IPS-NIHi7 (cell line): Measurements from ENCODE around the gene PPP1CA.
A peak's percentile ranks its signal among the peaks of the same experiment; 100 is the strongest.

Source experiments
- DNase-seq: peaks from one replicate; pipeline ENCODE4 v3.0.0; 2012; ENCODE audit warnings: mixed read lengths; ENCODE audit errors: extremely low spot score

Gene PPP1CA

DNA sequence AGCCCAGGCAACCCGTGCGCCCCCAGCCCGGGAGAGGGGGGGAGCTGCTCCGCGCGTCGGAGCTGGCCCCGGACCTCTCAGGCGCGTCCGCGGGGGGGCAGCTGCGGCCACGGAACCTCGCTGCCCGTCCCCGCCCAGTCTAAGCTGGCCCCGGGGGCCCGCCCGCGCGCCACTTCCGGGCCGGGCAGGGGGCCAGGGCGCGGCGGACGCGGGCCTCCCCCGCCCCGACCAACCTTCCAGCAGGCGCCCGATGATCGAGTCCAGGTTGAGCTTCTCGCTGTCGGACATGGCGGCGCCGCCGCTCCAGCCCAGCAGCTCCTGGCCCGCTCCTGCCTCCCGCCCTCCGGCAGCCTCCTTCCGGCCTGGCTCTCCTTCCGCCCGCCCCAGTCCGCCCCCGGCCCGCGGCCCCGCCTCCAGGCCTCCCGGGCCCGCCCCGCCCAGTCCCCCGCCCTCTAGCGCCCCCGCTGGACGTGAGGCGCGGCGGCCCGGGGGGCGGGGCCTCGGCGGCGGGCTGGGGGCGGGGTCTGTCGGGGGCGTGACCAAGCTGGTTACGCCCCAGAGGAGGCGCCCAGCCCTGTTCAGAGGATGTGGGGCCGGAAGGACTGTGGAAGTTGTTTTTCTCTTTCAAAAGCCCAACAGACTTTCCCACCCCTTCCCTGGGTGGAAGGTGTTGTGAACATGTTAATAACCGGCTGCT, at the start of gene PPP1CA:
Gene PPP1CA, minus strand, starts transcription at position 364 of the 697 bp plus-strand sequence. Its CDS starts 76 bp downstream, at position 288.
- DNase-seq: peak; percentile 98

DNA sequence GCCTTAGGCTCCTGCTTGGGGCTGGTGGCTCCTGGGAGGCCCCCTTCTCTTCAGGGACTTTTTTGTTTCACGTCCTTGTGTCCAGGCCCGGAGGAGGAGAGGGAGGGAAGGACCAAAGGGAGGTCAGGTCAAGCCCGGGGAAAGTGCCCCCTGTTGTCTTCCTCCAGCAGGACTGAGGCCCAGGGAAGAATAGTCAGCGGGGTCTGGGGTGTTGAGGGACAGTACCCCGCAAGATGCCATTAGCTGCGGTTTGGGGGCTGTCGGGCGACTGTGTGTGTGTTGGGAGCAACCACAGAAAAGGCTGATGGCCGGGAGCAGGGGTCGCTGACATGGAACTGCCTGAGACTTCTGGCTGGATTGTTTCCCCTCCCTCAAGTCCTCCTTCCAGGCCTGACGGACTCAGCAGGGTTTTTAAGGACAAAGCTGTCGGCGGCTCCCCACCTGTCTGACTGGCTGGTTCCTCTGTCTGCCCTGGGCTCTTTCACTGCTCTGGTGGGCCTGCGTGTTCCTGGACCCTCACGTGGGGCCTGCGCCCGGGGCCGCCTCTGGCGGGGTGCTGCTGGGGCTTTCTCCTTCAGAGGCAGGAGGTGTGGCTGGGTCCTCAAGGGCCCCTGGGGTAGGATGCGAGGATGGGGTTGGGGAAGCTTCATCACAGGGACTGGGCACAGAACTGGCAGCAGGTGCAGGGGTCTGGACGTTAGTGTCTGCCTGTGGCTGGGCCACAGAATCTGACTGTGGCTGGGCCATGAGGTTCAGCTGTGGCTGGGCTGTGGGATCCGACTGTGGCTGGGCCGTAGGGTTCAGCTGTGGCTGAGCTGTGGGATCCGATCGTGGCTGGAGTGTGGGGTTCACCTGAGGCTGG, 49.4 kb upstream of the PPP1CA start:
- no peak for DNase-seq

DNA sequence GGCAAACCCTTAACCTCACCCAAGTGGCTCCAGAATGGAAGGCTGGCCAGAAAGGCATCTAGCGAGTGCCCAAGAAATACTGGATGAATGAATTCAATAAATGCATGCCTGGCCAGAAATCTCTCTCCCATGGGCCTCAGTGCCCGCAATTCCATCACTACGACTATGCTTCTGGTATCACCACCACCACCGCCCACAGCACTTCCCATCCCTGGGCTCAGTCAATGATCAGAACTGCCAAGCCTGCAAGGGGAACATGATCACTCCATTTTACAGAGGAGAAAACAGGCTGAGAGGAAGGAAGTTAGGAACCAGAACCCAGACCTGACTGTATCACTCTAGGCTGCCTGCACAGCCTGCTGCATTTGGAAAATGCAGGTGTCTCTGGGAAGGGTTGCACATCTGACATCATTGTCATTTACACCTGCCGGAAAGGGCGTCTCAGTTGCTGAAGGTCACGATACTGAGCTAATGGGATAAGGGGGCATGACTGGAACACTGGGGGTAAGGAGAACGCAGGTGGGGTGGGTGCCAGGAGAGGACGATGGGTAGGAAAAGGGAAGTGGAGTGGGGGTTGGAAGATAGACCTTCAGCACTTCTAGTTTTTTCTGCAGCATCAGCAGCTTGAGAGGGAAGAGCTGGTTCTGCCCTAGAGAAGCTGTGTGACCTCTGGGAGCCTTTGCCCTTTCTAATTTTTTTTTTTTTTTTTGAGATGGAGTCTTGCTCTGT, 47.6 kb upstream of the PPP1CA start:
- DNase-seq: no peak

DNA sequence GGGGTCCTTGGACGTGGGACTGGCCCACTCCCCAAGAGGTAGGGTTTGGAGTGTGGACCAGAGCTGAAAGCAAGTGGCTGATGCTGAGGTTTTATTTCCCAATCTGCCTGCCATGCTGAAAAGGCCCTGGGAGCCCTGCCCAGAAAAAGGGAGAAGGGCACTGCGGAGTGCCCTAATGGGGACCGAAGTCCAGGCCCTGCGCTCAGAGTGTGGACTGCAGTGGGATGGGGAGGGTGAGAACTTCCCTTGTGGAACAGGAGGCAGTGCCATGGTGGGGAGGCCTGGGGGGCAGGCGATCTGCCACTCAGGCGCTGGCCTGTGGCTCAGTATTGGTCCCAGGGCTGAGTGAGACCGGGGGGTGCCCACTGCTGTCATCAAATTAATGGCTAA, 46.6 kb upstream of the PPP1CA start:
- no peak for DNase-seq

DNA sequence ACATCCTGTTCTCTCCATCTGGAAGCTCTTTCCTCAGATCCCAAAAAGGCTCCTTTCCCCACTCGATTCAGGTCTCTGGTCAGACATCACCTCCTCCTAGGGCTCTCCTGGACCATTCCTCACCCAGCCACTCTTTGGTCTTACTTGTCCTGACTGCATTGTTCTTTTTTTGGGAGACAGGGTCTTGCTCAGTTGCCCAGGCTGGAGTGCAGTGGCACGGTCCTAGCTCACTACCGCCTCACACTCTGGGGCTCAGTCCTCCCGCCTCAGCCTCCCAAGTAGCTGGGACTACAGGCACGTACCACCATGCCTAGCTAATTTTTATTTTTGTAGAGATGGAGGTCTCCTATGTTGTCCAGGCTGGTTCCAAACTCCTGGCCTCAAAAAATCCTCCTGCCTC, 43.9 kb upstream of the PPP1CA start:
- no peak for DNase-seq

DNA sequence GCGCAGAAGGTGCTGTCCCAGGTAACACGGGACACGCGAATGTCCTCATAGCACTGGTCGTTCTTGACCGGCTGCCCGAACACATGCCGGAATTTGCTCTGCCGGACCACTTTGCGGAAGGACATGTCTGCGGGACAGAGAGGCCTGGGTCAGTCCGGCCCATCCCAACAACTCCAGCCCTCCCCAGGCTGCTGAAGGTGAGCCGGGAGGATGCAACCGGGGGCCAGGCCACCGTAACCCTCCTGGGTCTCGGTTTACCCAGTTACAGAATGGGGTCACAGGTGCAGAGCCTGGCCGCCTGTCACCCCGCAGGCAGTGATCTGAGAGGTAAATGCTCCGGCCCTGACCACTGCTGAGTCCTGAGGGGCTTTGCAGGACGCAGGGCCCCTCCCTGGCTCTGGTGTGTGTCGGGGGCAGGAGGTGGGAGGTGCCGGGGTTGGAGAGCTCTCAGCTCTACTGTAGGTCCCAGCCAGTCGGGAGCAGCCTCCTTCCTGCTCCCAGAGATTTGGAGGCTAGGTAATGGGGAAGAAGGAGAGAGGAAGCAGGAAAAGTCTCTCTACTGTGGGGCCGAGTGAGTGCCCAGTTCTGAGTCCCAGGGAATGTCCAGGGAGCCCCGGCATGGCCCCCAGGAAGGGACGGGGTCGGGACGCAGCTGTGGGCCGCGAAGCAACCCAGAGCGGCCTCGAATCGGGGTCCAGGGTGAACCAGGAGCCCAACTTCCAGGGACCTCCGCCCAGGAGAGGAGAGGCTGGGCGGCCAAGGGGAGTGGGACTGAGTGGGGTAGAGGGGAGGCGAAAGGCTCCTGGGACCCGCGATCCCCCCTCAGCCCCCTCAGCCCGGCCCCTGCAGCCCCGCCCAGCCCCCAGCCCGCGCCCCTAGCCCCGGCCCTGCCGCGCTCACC, 41.1 kb upstream of the PPP1CA start:
- DNase-seq: no peak

DNA sequence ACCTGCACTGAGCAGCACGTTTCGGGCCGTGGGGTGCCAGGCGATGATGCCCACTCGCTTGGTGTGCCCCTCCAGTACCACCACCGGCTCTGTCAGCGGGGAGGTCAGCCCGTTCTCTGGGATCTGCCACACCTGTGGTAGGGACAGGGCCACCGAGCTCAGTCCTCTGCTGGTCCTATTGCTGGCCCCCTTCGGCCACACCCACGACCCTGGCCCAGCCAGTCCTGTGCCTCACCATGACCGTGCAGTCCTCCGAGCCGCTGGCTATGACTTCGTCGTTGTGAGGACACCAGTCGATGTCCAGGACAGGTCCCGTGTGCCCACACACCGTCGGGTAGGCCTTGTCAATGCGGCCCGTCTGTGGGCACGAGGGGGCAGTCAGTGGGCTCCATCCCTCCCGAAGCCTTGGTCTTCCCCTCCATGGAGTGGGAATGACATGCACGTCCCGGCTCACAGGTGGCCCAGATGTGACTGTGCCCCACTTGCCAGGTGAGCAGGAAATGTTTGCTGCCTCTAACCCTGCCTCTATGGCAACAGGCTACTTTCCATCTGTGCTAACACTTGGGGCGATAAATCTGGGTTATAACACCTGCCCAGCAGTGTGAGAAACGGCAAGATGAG, 40.2 kb upstream of the PPP1CA start:
- DNase-seq: no peak

DNA sequence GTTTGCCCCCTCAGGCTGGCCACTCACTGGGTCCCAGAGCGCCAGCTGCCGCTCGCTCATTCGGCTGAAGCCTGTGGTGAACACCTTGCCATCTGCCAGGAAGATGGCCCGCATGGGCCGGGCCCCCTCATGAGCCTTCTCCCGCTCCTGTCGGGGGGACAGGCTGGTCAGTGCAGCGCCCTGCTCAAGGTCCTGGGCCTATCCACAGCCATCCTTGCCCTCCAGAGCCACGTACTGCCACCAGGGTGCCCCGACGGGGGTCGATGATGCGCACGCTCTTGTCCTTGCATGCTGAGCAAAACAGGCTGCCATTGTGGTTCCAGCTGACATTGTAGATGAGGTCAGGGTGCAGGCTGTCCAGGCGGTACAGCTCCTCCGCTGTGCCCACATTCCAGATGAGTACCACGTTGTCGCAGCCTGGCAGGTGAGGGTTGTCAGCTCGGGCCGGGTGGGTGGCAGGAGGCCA, 39.5 kb upstream of the PPP1CA start:
- no peak for DNase-seq

DNA sequence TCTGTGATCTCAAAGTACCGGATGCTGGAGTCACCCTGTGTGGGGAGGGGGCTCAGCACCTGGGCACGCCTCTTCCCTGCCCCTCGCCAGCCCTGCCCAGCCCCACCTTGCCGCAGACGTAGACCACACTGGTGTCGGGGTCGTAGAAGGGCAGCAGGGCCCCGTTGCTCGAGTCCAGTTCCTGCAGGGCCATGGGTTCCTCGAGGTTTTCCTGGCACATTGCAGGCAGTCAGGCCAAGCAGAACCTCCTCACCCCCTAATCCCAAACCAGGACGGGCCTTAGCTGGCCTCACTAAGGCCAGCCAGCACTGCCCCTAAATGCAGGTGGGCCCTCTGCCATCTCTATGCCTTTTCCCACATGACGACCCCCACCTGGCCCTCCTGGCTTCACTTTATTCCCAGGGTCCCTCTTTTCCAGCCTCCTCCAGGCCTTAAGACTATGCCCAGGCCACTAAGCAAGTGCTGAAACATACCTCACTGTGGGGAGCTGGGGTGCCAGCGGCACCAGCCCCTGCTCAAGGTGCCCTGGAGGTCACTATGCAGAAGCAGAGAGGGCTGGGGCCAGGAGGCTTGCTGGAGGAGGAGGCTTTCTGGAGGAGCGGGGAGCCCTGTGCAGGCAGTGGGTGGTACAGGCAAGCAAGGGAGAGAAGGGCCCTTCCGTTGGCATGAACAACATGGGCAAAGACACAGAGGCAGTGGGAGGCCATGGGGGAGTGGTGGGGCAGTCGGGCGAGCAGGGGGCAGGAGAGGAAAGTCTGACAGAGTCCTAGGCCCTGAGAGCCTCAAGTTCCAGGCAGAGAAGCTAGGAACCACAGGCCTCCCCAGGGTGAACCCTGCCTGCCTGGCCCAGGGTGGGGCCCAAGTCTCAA, 38.8 kb upstream of the PPP1CA start:
- no peak for DNase-seq

DNA sequence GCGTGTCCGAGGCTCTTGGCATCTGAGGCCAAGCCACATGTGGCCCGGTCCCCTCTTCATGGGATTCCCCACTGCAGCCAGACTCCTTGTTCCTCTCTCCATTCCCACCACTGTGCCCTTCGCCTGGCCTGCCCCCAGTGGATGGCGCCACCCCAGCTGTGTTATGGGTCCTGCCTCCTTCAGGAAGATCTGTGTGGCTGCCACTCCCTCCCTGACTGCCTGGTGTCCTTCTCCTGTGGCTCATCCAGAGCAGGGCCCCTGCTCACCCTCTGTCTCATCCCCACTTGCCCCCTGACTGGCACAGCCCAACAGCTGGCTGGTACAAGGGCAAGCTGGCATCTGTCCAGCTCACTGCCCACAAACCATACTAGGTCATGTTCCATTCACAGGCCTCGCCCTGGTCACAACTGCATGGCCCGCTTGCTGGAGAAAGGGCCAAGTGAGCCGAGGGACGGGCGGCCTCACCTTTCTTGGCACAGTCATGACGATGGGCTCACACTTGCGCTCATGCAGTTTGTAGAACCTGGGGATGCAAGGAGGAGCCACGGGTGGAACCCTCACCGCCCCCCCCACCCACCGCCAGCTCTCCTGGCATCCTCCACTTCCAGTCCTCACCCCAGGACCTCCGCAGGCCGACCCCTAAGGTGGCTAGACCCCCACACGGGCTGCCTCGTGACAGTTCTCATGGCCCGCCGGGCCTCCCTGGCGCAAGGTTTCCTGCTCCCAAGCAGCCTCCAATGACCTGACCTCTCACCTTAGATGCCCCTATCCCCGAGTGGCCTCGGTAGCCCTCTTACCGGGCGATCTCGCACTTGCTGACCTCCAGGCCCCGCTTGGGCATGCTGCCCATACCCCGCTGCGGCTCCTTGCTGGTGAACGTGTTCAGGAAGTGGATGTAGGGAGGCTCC, 37.9 kb upstream of the PPP1CA start:
- DNase-seq: no peak

DNA sequence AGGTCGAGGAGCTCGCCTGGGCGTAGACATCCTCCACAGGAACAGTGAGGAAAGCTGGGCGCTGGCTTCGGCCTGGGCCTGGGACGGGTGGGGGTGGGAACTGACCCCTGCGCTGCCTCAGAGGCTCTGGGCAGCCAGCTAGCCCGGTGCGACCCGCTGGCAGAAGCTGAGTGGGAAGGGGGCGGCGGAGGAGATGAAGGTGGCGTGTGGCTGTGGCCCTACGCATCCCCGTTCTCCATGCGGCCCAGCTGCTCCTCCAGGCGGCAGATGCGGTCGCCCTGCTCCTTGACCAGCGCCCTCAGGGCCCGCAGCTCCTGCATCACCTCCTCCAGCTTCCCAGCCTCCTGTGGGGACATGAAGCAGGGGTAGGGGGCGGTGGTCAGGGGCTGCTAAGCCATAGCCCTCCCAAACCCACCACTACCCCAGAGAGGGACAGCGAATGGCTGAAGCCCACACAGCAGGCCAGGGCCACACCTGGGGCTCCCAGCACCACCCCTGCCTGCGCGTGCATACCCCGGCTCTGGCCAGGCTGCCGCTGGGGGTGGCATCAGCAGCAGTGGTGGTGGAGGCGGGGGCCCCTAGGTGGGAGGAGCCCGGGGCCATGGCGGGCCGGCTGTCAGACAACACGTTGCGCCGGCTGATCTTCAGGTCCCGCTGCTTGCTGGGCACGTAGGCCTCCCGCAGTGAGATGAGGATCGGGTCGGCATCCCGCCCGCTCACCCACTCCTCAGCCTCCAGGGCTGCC, 36.7 kb upstream of the PPP1CA start:
- no peak for DNase-seq

DNA sequence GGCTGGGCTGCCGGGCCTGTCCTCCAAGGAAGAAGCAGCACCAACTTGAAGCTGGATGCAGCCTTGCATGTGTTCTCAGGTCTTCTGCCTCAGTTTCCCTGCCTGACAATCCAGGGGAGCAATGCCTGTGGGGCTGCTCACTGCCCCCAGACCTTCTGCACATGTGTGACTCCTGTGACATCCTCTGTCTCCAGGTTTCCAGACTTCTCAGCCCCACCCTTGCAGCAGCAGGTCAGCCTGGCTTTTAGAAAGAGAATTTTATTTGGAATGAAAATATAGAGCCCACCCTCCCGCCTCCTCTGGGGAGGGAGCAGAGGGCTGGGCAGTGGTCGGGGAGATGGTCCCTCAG, 36.1 kb upstream of the PPP1CA start:
- DNase-seq: no peak

DNA sequence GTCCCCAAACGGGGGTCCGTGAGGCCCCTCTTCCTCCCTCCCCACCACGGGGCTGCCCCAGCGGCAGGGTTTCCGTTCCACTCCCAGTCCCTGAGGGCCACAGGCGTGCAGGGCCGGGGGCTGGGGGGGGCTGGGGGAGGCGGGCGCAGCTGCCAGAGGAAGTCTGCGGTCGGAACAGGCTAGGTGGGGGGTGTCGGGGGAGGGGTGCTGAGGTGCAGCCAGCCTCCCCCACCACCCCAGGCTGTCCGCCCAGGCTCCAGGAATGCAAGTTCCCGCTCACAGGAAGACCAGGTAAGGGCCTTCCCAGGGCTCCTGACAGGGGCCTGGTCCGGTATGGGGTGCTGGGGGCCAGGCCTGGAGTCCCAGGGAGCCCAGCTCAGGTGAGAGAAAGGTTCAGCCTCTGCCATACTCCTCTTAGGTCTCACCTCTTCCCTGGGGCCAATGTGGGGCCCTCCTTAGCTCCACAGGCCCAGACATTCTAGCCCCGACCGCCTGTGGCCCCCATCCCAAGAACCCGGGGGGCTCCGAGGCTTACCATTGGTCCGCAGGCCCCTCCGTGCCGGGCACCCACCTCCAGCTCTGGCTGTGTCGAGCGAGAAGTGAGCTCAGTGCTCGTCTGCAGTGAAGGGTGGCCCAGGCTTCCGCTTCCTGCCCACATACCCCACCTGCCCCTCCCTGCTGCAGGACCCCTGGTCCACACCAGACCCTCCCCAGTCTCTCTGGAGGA, 35.6 kb upstream of the PPP1CA start, which contains the start of gene PTPRCAP:
Gene PTPRCAP, minus strand, starts transcription at position 601 of the 727 bp plus-strand sequence. Its CDS starts 63 bp downstream, at position 538.
- peak; percentile 44 for DNase-seq

DNA sequence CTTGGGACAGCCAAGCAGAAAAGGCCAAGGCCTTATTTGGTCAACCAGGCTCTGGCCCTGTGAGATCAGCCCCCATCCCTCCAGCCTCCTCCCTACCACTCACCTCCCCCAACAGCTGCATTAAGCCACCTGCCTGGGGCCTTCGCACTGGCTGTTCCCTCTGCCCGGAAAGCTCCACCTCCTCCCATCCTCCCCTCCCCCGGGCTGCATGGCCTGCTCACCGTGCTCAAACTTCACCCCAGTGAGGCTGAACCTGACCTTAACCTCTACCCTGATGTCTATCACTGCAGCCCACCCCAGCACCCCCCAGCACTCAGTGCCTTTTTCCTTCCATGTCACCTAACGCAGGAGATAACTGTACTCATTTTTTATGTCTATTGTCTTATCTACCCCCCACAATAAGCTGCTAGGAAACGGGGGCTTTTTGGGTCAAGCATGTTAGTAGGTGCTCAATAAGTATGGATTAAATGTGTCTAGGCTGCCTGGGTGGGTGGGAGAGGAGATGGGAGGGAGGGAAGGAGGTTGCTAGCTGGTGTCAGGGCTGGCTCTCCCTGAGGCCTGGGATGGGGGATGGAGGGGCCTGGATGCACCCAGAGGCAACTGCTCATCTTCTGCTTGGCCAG, 34.9 kb upstream of the PPP1CA start:
- peak; percentile 84 for DNase-seq

DNA sequence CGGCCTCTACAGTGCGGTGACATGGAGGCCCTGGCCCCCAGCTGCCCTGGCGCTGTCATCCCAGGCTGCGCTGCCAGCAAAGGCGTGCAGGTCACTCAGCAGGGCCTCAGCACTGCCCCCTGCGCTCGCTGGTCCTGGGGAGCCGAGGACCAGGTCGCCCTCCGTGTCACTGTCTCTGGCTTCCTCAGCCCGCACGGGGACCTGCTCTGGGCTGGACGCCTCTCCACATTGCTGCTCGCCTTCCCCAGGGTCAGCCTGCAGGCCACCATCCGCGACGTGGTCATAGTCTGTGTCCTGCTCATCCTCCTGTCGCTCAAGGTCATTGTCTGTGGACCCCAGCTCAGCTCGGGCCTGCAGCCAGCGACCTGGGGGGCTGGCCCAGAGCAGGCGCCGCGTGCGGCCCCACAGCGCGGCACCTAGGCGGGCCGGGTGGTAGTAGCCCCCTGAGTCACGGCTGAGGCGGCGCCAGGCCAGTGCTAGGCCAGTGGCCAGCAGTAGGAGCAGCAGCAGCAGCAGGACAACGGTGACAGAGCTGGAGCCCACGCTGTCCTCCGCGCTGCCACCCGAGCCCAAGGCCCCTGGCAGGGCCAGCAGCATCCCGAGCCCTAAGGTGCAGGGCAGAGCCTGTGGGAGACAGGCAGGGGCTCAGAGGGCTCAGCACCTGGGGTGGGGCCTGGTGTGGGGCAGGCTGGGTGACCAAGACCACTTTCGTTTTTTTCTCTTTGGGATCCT, 34.2 kb upstream of the PPP1CA start:
- DNase-seq: no peak

DNA sequence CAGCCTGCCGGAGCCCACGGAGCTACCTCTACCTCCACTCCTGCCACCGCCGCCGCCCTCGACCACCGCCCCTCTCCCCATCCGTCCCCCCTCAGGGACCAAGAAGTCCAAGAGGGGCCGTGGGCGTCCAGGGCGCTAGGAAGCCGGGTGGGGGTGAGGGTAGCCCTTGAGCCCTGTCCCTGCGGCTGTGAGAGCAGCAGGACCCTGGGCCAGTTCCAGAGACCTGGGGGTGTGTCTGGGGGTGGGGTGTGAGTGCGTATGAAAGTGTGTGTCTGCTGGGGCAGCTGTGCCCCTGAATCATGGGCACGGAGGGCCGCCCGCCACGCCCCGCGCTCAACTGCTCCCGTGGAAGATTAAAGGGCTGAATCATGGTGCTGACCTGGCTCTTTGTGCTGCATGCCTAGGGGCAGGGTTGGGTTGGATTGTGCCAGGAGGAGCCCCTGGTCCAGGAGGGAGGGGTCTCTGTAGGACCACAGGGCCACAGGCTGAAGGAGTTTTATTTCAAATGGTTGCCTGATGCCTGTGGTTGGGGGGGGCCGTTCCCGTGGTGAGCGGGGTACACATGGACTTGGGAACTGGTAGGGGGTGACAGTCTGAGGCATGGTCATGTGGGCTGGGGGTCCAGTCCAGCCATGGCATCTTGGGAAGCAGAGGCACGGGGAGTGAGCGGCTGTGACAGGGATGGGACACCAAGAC, 33.5 kb upstream of the PPP1CA start:
- no peak for DNase-seq
